Measurements from ENCODE around the gene PRUNE1.

GRCh38 chr1:150964164-150964489, 44.1 kb upstream of the PRUNE1 start:
- TF ChIP-seq, protein P1, sequence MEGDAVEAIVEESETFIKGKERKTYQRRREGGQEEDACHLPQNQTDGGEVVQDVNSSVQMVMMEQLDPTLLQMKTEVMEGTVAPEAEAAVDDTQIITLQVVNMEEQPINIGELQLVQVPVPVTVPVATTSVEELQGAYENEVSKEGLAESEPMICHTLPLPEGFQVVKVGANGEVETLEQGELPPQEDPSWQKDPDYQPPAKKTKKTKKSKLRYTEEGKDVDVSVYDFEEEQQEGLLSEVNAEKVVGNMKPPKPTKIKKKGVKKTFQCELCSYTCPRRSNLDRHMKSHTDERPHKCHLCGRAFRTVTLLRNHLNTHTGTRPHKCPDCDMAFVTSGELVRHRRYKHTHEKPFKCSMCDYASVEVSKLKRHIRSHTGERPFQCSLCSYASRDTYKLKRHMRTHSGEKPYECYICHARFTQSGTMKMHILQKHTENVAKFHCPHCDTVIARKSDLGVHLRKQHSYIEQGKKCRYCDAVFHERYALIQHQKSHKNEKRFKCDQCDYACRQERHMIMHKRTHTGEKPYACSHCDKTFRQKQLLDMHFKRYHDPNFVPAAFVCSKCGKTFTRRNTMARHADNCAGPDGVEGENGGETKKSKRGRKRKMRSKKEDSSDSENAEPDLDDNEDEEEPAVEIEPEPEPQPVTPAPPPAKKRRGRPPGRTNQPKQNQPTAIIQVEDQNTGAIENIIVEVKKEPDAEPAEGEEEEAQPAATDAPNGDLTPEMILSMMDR (IDR thresholded peaks at IDR 0.05), result no peak
- no peak for TF ChIP-seq CBX8 (IDR thresholded peaks at IDR 0.05)
- TF ChIP-seq CEBPB (IDR thresholded peaks at IDR 0.05), result no peak
- TF ChIP-seq, protein P2, sequence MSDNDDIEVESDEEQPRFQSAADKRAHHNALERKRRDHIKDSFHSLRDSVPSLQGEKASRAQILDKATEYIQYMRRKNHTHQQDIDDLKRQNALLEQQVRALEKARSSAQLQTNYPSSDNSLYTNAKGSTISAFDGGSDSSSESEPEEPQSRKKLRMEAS (IDR thresholded peaks at IDR 0.05), result no peak
- TF ChIP-seq, protein P3, sequence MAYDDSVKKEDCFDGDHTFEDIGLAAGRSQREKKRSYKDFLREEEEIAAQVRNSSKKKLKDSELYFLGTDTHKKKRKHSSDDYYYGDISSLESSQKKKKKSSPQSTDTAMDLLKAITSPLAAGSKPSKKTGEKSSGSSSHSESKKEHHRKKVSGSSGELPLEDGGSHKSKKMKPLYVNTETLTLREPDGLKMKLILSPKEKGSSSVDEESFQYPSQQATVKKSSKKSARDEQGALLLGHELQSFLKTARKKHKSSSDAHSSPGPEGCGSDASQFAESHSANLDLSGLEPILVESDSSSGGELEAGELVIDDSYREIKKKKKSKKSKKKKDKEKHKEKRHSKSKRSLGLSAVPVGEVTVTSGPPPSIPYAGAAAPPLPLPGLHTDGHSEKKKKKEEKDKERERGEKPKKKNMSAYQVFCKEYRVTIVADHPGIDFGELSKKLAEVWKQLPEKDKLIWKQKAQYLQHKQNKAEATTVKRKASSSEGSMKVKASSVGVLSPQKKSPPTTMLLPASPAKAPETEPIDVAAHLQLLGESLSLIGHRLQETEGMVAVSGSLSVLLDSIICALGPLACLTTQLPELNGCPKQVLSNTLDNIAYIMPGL (CRISPR knock-in tag; IDR thresholded peaks at IDR 0.05; ENCODE audit: borderline replicate concordance), result no peak
- TF ChIP-seq NPAS2 (CRISPR knock-in tag; IDR thresholded peaks at IDR 0.05; ENCODE audit: borderline replicate concordance), result no peak
- TF ChIP-seq JUN (IDR thresholded peaks at IDR 0.05), result no peak
- TF ChIP-seq POLR2A (IDR thresholded peaks at IDR 0.05; ENCODE audit: low read length), result no peak
- TF ChIP-seq HDAC2 (IDR thresholded peaks at IDR 0.05), result no peak
- TF ChIP-seq JUNB (IDR thresholded peaks at IDR 0.05), result no peak
- no peak for TF ChIP-seq RFX5 (IDR thresholded peaks at IDR 0.05)
- no peak for TF ChIP-seq NFE2L2 (conservative IDR thresholded peaks at IDR 0.05; ENCODE audit: low read length)
